RPMI8226 (cell line): ENCODE results near the gene LTF.

Experiments used
- DNase-seq: peaks from one replicate; pipeline ENCODE4 v3.0.0-alpha.2; 2015

Gene LTF

DNA sequence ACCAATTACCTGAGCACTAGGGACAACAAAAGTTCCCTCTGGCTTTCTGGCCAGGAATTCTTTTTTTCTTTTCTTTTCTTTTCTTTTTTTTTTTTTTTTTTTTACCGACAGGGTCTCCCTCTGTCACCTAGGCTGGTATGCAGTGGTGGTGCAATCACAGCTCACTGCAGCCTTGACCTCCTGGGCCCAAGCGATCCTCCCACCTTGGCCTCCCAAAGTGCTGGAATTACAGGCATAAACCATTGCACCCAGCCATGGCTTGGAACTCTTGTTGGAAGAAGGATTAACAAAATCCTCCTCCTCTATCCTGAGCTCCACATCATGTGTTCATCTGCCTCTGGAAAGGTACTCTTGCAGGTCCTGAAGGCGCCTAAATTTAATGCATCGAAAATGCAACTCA lies 2.9 kb upstream of the LTF start:
- DNase-seq: no peak

DNA sequence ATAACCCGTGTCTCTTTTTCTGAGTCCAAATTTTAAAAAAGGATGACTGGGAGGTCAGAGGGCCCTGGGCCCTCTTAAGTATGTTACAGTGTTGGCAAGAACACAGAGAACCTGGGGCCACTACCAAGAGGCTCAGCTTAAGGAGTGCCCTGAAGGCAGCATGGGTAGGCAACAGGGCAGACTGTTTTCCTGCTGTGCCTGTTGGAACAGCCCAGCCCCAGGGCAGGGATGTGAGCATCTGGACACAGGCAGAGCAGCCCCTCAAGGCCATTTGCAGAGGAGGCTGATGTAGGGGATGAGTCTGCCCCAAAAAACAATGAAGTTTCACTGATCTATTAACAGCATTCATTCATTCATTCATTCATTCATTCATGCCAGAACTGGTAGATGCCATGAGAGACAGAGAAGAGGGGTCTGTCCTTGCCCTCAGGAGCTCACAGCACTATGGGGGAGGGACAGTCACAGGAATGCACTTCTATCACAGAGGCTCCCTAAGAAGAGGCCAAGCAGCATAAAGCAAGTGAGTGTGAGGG lies 2.2 kb upstream of the LTF start:
- no peak for DNase-seq

DNA sequence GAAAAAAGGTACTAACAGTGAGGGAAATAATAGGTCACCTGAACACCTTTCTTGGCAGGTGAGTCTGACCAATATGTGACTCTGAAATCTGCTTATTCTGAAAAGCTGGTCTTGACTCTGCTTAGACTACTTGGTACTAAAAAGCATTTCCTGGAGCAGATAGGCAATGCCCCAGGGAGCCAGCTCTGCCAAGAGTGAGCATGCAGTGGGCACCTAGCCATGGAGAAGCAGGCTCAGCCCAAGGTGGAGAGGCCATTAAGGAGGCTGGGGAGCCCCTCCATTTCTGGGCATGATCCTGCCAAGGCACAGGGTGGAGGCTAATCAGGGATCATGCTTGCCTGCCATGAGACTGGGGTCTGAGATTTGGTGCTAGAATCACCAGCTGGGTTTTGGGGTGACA lies 1.6 kb upstream of the LTF start:
- no peak for DNase-seq

- DNase-seq: no peak
Observed at GRCh38 chr3:46465196-46465520, 453 bp upstream of the LTF start.

DNA sequence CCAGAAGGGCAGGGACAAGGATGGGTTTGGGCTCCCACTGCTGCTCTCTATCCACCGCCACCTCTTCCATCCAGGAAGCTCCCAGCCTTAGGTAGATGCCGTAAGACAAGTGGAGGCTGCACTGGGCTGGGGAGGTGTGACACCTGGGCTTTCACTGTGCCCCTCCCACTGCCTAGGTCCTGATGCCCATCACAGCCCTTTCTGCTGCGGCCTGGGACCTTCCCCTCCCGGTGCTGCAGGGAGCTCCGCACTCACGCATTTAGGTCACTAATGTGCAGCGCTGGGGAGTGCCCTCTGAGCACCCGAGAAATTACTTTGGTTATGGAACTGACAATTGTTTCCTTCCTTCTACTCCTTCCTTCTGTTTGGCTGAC lies 850 bp downstream of the LTF start:
- no peak for DNase-seq

GRCh38 chr3:46463120-46463867 lies 1.4 kb downstream of the LTF start:
- DNase-seq: no peak

DNA sequence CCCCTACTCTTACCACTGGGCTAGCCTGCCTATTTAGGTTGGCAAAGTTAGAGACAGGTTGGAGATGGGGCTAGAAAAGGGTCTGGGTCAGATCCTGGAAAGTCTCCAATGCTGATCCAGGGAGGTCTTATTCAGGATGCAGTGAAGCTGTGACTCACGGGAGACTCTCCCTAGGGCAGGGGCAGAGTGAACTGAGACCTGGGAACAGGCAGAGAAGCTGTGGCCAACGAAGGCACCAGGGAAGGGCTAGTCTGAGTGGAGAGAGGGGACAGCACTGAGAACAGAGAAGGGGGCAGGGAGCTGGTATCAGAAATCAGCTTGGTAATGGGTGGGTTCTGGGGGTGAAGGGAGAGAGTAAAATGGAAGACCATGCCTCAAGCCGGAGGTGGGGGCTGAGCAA lies 2.2 kb downstream of the LTF start:
- DNase-seq: no peak

- DNase-seq: peak; percentile 11
Observed at GRCh38 chr3:46462111-46462510, 2.6 kb downstream of the LTF start.

DNA sequence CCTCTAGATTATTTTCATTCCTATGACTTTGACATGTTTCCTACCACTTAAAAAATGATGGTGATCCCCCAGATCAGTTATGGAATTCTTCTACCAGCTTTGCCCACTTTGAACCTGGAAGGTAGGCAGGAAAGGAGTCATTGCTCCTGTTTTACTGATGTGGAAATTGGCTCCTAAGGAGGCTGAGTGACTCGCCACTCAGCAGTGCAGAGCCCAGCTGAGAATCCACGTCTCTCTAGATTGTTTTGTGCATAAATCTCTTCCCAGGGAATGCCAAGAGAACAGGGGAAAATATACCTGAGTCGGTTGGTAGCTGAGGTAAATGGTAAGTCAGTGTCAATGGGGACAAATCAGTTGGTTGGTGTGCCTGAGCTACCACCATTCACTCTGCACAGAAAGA lies 4.7 kb downstream of the LTF start:
- DNase-seq: no peak

DNA sequence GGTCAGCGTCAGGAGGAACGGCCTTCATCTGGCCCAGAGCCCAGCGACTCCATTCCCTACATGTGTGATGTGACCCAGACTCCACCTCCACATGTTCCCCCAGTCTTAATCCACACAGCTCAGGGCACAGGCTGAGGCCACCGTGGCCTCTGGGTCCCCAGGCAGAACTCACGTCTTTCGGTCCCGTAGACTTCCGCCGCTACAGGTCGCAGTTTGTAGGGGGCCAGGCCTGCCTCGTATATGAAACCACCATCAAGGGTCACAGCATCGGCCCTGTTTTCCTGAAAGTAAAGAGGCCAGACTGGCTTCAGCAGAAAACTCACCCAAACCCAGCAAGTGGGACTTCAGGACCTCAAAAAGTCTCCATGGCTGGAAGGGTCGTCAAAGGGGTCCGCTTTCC lies 8.6 kb downstream of the LTF start:
- DNase-seq: no peak

DNA sequence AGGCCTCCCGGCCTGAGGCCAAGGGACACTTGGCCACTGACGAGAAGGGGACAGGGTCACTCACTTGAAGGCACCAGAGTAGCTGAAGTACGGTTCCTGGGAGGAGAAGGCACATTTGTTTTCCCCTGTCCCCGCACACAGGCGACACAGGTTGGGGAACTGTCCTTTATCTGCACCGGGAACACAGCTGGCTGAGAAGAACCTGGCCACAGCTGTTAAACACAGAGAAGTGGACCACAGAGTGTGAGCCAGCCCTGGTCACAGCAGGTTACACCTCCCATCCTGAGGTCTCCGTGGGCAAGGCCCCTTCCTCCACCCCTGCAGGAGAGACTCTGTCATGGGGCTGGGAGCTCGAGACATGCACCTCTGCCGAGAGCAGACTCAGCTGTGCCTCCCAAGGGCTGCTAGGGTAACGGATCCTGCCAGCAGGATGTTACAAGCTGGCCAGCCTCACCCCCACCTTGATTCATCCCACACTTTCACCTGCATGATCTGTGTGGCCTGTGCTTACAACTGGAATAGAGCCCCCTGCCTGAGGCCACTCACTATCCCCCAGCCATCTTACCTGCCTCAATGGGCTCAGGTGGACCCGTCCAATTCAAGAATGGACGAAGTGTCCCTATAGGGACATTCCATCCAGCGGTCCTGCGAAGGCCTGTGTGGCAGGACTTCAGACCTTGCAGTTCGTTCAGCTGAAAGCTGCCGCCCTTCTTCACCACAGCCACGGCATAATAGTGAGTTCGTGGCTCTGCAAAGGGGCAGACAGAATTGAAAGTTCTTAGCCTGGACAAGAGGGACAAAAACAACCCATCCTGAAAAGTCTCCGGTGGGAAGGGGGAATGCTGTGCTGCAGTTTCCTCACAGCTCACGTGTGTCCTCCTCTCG lies 9.2 kb downstream of the LTF start:
- DNase-seq: no peak

DNA sequence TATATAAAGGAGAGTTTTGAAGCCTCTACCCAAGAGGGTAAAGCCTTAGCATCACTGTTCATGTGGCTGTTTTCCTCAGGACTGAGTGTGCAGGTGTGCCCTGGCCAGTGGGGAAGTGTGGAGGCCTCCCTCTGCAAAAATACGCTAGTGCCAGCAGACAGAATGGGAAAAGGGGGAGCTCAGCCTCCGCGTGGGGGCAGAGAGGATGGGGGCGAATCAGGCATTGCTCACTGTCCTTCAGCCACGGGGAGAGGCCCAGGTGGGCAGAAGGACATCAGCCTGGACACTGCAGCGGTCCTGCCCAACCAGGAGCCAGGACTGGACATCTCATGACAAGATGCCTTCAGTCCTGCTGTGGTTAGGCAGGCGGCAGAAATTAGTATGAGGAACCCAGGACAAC lies 10.1 kb downstream of the LTF start:
- DNase-seq: no peak

DNA sequence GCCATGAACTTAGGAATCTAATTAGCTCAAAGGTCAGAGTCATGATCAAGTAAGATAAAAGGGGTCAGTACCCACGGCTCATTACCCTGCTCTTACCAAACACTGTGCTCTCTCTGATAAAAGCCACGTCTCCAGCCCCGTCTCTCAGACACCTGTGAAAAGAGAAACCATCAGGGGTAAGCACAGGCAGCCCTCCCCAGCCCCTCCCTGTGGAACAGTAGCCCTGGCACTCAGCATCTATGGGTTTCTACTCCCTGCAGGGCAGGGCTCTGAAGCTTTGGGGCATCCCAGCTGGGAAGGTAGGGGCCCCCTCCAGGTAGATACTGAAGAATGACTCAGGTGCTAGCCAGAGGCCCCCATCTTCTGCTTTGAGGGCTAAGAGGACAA lies 10.5 kb downstream of the LTF start:
- DNase-seq: no peak

GRCh38 chr3:46453526-46454208 lies 11.0 kb downstream of the LTF start:
- no peak for DNase-seq

DNA sequence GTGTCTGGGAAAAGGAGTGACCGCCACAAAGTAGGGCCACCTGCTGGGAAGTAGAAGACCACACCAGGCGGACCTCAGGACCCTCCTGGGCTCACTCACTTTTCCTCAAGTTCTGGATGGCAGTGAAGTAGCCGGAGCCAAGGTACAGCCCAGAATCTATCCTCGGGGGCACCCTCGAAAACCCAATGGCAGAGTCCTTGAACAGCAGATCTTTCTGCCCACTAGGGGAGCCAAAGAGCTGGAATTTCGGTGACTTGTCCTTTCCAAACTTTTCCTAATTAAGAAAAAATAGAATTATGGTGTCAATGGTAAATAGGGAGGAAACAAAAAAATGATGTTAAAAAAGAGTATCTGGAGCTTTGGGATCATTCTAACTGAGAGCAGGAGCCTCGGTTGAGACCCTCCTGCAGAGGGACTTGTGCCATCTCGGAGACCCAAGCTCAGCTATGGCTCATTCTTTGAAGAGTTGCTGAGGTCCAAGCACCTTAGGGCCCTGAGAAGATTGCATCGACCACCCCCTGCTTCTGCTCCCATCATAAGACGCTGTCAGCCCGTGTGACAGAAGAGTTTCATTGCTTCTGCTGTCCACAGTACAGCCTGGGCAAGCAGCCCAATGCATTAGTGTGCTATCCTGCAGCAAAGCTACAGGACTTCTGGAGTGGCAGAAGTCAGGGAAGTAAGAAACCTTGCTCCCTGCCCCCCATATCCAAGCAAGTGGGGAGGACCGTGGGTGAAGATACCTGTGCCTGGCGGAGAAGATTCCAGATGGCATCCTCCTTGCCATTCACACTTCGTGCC lies 14.8 kb downstream of the LTF start:
- DNase-seq: no peak

GRCh38 chr3:46448721-46449120 lies 16.0 kb downstream of the LTF start:
- DNase-seq: no peak

DNA sequence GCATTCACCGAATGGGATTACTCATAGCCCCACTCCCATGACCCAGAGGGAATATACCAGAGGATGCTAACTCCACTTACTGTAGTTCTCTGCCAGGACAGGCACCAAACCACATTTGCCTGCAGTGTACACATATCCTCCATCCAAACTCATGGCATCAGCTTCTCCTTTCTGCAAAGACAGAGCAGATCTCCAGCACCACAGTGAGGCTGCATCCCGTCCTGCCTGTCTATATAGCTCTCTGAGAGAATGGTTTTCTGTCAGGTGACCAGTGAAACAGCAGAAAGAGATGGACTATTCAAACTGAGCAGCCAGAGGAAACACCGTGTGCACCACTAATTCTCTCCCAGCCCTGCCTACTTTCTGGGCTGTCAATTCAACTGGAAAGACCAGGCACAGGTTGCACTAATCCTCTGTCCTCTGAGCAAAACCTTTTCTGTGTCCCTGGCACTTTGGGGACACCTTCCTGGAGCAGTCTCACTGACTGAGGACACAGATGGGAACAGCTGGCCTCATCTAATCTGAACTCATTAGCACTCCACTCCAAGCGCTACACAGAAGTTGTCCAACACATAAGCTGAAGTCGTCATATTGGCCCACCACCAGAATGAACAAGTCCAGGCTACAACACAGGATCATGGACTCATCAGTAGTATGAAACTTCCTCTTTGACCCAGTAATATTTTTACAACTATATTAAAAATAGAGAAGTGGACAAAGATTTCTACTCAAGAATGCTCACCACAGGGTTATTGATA lies 17.3 kb downstream of the LTF start:
- no peak for DNase-seq

DNA sequence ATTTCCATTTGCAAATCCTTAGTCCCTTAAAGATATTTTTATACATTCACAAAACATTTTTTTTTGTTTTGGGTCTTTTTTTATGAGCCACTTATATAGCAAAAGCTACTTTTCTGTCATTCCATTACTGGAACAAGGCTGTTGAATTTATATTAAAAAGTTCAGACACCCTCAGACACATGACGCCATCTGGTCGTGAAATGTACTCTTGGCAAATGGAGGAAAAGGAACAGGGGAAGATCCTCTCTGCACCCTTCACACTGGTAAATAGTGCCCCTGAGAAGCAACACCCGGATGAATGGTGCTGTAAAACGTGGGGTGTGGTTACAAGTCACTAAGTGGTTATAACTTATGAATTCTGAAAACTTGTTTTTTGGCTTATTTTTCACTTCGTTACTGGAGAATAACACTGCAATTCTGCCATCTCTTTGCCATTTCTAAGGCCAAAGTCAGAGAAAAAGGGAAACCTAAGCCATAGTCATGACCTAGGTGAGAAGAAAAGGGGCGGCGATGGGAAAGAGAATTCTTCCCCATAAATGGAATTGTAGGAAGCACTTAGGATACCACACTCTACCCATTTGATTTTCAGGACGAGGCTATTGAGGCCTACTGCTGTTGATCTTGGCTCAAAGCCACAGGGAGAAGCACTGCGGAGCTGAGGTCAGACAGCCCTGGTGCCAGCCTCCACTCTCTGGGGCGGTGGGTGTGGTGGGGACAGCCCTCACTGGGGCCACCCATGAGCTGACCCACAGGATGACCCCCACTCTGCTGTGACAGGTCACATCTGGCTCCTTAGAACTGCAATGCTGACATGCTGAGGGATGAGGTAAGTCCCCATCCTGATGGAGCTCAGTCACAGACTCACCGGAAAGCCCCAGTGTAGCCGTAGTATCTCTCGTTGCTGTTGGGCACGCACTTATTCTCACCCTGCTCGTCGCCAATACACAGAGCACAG lies 21.9 kb downstream of the LTF start:
- no peak for DNase-seq

- peak; percentile 35 for DNase-seq
Observed at GRCh38 chr3:46440531-46441294, 24.0 kb downstream of the LTF start.

DNA sequence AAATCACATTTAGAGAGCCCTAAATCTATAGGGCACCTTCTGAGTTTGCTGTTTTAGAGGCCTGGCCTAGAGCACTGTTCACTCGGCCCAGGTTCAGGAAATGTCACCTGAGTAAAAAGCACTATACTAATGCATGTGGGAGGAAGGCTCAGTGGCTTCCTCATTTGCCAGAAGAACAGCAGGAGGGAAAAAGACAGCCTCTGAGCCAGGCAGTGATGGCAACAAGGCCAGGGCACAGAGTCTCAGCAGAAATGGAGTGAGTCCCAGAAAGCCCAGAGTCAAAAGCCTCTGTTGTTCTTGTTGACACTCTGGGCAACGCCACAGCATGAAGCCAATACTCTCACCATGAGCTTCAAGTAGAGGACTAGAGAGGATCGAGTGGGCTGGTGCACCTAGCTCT lies 25.9 kb downstream of the LTF start:
- DNase-seq: no peak
